NCI-H2171 treated with DMSO at 0.1 percent for 48 hours (cell line): ENCODE results near the gene AK5.
"Not testable (repeated sequence)": the region's sequence is repeated elsewhere in the genome, so short reads cannot be mapped to it uniquely, and the experiment has no call there.

Experiments used
- DNase-seq: peaks from one replicate; lab custom pipeline; 2025; lab: John Stamatoyannopoulos, UW

Gene AK5

DNA sequence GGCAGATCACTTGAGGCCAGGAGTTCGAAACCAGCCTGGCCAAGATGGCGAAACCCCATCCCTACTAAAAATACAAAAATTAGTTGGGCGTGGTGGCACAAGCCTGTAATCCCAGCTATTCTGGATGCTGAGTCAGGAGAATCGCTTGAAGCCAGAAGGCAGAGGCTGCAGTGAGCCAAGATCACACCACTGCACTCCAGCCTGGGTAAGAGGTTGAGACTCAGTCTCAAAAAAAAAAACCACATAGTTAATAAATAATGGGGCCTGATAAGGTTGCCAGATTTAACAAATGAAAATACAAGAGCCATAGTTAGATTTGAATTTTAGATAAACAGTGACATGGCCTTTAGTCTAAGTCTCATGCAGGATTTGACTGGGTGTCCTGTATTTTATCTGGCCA, 225.0 kb downstream of the AK5 start:
- DNase-seq: no peak

DNA sequence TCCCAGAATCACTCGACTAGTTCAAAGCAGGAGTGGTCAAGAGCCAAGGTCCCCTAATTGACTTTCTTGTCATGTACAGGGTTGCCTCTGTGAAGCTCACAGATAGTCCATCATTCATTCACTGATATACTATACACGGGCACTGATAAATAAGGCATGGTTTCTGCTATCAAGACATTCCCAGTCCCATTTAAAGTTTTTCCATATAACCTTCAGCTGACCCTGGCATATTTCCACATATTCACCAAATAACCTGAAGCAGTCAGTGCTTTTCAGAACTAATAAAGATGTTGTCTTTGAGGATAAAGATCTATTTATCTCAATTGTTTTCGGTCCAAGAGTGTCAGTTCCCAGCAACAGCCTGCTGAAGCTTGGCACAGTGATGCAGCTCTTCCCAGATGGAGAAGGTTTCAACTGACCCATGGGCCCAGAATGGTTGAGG, 227.3 kb downstream of the AK5 start:
- DNase-seq: no peak

DNA sequence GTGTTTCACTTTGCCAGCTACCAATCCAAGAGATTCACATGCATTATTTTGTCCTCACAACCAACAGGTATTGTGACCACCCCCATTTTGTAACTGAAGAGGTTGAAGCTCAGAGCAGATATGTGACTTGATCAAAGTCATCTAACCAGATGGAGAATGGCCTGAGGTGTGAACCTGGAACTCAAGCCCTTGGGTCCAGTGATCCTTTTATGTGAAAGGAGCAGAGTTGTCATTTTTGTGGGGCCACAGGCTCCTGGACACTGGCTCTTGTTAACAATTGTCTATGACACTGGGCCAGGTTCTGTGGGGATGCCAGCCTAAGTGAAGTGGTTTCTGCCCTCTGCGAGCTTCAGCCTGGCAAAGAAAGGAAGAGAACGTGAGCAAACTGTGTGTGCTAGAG, 228.1 kb downstream of the AK5 start:
- DNase-seq: no peak

DNA sequence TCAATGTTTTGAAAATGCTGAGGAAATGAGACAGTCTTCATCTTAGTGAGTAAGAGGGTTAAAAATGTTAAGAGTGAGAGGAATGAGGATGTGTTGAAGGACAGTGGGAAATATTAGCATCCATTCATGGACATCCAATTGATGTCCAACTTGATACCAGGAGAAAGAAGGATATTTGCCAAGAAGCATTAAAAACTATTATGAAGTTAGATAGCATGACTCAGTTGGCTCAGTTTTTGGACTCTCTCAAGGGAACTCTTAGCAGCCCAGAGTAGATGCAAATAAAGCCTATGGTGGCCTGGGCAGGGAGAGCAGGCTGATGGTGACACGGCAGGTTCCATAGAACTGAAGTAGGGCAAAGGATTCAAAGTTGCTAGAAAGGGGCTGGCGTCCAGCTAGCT, 229.6 kb downstream of the AK5 start:
- DNase-seq: no peak

DNA sequence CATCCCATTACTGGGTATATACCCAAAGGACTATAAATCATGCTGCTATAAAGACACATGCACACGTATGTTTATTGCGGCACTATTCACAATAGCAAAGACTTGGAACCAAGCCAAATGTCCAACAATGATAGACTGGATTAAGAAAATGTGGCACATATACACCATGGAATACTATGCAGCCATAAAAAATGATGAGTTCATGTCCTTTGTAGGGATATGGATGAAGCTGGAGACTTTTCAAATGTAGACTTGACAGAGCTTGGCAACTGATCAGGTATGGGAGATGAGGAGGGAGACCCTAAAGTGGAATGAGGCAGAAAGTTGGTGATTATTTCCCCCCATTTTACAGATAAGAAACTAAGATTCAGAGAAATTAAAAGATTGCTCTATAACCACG, 230.8 kb downstream of the AK5 start:
- DNase-seq: not testable (repeated sequence)

DNA sequence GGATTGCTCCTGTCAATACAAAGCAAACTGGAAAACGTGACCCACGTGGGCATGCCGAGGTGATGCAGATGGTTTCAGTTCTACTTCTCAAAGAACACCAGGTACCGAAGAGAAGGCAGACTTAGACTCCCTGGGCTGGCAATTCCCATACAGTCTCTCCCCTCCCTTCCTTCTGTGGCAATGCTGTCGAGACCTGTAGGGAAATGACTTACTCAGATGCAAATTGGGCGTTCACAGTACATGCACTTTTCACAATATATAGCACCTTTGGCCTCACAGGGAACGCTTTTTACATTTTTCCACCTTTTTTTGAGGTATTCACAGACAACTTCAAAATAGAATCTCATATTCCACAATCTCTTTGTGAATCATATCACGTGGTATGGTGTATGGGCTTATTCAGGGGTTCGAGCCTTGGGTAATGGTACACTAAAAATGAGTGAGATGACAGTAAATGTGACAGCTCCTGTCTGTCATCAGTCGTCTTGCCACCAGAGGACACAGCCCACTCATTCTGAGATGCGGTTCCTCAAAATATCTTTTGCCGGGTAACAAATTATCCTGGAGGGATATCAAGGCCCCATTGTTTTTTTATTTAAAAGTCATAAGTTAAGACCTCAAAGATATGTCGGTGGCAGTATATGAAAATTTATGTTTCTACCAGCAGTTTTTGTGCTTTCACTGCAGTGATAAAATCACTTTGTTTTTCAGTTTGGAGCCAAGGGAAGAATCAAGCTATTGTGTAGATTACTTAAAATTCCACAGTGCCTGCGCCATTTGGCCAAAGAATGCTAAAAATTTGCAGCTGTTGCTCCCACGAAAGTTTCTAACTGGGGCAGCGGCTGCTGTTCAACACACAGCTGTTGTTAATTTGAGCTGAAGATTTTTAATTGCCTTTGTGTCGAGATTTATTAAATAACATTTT, 232.3 kb downstream of the AK5 start:
- no peak for DNase-seq

DNA sequence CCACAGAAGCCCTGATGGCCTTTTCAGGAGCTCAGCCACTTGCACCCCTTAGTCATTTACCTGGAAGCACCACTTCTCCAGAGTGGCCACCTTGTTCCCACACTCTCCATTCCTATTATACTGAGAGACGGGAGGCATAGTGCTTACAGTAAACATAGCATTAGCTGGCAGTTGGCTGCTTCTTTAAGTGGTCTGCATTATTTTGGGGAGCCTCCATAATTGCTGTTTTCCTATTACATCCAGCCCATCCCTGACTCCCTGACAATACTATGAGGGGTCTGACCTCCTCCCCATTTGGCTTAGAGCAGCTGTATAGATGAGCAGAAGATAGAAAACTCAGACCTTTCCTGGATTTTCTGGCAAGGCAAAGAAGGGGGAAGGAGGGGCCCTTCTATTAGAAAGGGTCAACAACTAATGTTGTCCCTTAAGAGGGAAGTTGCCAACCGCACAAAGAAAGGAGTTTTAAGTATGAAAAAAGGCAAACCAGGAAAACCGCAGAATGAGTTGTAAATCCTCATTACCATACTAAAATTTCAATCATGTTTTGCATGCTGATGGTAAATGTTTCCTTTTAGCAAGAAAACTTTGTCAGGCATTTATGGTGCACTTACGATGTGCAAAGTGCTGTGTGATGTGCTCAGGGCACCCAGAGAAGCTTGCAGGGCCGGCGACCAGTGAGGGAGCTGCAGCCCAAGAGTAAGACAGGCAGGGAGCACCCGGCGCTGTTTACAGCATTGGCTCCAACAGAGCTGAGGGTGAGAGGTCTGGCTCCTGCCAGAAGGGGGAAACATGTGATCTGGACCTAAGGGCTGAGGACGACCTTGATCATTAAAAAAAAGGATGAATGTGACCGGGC, 233.3 kb downstream of the AK5 start:
- no peak for DNase-seq

DNA sequence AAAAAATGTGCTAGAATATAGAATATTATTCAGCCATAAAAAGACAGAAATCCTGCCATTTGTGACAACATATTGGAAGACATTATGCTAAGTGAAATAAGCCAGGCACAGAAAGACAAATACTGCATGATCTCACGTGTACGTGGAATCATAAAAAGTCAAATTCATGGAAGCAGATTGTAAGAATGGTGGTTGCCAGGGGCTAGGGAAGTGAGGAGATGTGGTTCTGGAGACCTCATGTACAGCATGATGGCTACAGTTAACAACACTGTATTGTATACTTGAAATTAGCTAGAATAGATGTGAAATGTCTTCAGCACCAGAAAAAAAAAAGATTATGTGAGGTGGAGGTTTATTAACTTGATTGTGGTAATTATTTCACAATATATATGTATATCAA, 234.3 kb downstream of the AK5 start:
- no peak for DNase-seq

DNA sequence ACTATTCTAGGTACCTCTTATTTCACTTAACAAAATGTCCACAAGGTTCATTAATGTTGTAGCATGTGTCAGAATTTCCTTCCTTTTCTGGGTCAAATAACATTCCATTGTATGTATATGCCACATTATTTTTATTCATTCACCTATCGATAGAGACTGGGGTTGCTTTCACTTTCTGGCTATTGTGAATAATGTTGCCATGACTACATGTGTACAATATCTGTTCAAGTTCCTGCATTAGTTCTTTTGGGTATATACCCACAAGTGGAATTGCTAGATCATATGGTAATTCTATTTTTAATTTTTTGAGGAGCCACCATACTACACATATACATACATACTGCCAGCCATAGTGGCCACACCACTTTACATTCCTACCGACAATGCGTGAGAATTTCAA, 242.2 kb downstream of the AK5 start:
- DNase-seq: no peak

DNA sequence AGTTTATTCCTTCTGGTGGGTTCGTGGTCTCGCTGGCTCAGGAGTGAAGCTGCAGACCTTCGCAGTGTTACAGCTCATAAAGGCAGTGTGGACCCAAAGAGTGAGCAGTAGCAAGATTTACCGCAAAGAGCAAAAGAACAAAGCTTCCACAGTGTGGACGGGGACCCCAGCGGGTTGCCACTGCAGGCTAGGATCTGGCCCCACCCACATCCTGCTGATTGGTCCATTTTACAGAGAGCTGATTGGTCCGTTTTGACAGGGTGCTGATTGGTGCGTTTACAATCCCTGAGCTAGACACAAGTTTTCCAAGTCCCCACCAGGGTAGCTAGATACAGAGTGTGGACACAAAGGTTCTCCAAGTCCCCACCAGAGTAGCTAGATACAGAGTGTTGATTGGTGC, 249.3 kb downstream of the AK5 start:
- DNase-seq: not testable (repeated sequence)

DNA sequence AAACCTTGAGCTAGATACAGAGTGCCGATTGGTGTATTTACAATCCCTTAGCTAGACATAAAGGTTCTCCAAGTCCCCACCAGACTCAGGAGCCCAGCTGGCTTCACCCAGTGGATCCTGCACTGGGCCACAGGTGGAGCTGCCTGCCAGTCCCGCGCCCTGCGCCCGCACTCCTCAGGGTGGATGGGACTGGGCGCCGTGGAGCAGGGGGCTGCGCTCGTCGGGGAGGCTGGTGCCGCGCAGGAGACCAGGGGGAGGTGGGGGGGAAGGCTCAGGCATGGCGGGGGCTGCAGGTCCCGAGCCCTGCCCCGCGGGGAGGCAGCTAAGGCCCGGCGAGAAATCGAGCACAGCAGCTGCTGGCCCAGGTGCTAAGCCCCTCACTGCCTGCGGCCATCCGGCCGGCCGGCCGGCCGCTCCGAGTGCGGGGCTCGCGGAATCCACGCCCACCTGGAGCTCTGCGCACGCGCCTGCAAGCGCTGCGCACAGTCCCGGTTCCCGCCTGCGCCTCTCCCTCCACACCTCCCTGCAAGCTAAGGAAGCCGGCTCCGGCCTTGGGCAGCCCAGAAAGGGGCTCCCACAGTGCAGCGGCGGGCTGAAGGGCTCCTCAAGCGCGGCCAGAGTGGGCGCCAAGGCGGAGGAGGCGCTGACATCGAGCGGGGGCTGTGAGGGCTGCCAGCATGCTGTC, 249.9 kb downstream of the AK5 start:
- not testable (repeated sequence) for DNase-seq

DNA sequence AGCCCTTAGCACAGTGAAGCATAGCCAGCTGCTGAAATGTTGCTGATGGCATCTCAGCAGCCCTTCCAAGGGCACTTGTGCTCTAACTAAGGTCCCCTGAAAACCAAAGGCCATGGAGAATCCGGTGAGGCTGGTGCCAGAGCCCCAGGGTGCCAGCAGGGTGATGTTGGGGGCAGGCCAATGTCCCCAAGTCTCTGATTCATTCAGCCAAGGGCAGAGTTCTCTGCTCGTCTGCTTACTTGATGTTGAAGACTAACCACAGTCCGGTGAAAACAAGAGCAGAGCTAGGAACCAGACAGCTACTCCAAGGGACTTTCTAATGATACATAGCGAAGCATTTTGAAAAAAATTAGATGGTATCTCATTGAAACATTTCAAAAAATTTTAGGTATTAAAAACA, 250.8 kb downstream of the AK5 start:
- no peak for DNase-seq

DNA sequence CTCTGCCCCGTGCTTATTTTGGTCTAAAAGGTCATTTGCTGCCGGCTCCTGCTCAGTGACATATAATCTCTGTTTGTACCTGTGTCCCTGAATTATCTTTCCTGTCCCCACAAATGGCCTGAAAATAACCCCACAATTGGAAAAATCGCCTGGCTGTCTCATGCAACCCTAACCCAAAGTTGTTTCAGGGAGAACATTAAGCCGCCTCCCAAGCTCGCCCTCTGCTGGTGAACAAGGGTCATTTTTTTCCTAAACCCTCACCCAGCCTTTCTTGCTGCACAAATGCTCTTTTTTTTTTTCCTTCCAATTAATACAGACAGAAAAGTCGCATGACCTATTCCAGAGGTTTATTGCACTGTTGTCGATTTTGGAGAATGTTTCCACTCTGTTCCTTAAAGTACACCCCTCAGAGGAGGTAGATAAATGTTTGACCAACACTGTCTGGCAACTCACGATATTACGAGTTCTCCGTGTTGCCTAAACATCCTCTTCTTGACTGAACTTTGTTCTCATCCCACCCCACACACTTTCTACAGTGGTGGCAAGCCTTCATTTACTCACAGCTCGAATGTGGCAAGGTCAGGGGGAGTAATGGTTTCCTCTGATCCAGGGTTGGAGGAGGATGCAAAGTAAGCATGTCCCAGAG, 252.0 kb downstream of the AK5 start:
- DNase-seq: peak; percentile 58

DNA sequence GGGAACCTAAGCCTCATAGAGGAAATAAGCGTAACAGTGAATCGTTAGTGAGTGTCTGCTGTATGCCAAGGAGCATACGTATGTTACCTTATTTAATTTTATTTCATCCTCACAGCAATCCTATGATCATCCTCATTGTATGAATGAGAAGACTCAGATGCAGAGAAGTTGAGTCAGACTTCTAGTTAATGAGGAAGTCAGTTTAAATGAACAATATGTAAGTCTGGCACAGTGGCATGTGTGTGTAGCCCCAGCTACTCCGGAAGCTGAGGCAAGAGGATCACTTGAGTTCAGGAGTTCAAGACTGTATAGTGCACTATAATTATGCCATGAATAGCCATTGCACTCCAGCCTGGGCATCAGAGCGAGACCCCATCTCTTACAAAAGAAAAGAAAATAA, 252.6 kb downstream of the AK5 start:
- no peak for DNase-seq

DNA sequence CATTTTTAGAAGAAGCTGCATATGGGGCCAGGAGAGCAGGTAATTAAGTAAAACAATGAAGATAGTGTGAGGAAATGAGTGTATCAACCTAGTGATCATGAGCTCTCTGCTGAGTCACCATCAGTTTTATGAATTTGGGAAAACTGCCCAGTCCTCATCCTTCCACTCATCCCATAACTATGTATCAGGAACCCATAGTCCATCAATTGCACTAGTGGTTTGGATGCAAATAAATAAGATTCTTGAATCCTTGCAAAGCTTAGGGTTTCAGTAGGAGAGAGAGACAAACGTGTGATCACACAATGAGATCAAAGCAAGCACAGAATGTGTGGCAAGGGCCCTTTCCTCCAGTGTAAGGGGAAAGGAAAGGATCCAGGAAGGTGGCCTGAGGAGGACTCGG, 255.0 kb downstream of the AK5 start:
- DNase-seq: no peak

DNA sequence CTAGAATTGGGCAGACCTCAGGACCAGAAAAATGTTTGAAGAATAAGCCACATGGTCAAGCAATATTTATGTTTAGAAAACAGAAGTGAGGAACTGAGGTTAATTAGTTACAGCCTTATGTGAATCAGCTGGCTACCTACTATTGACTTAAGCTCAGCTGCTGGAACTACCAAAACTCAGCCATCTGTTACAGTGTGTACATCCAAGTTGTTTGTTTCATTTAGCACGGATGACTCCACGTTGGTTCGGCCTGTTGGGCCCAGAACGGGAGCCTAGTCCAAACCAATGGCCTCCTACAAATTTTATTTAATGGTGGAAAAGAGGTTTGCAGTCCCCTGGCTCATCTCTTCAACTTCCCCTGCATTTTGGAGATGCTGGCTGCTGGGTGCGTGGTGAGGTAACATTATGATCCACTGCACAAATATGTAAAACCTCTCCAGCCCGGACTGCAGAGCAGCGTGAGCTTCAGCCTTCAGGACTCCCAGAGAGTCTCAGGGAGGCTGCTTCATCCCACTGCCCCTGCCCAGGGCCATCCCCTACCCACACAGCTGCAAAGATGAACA, 257.2 kb downstream of the AK5 start:
- DNase-seq: peak; percentile 71

DNA sequence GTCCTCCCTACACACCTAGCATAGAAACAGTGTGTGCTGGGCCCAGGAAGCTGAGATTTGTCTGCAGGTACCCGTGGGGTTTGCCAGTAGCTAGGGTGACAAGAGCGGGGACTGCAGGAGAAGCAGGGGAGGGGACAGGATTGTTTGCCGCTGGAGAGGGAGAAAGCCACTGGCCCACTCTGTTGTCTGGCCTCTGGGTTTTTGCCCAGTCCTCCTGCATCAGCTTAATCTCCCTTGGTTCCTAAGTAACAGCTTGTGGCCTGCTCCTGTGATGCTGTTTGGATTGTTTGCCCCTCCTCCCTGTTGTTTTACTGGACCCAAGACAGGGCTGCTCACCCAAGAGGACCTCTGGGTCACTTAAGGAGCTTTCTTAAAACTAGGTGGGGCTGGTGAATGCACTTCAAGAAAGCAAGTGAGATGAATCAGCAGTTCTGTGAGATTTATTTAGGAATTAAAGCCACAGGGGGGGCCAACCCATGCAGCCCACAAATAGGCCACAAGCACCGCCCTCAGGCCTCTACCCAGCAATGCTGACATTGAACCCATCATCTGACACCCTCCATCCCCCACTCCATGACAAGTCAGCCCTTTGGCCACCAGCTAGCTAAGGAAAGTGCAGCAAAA, 257.8 kb downstream of the AK5 start:
- peak; percentile 38 for DNase-seq

DNA sequence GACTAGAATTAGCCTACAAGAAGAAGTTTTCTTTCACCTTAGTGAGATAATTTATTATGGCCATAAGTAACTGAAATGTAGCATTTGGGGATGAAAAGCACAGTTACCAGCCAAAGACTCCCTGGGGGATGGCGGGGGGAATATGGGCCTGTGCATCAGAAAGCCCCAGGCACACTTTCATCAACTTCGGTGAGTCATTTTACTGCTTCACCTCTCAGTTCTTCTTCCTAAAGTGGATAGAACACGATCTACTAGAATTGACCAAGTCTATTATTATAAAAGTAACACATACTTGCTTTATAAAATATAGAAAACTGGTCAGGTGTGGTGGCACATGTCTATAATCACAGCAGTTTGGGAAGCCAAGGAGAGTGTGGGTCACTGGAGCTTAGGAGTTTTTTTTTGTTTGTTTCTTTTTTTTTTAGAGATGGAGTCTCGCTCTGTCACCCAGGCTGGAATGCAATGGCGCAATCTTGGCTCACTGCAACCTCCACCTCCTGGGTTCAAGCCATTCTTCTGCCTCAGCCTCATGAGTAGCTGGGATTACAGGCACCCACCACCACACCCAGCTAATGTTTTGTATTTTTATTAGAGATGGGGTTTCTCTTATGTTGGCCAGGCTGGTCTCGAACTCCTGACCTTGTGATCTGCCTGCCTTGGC, 258.8 kb downstream of the AK5 start:
- no peak for DNase-seq

DNA sequence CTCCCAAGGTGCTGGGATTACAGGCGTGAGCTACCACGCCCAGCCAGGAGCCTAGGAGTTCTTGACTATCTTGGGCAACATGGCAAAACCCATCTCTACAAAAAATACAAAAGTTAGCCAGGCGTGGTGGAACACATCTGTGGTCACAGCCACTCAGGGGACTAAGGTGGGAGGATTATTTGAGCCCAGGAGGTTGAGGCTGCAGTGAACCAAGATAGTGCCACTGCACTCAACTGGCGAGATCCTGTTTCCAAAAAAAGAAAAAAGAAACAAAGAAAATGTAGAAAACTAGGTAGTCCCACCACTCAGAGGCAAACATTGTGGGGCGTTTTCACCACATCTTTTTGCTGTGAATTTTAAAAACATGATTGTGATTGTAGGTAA, 259.3 kb downstream of the AK5 start:
- DNase-seq: no peak

DNA sequence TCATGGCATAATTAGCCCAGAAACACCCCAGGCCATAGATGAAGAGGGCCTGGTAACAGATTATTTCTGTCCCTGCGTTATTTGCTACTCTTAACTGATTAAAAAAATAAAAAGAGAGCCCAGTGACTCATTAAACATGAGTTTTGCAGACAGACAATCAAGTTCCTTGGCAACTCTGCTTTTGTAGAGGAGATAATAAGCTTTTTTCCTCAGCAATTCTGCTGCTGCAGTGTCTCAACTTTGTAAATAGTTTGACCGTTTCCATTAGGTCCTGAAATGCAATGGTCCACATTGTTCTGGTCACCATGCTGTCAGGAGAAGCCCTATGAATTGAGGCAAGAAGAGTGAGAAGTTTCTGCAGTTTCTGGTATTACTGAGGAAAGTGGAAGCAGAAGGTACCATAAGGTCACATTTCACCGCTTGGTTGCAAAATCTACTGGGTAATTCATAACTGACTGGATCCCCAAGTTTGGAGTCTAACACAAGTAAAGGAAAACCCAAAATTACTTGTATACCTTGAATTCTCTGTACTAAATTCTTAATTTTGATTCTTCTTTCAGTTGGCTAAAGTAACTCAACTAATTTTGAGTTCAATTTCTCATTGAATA, 261.1 kb downstream of the AK5 start:
- DNase-seq: no peak
